Measurements from ENCODE around the gene RAB12. TPM values are rescaled to one million over a fixed set of nuclear protein-coding genes. Genes with fewer than 3 reads are reported as not detected.
"Not testable (repeated sequence)": the region's sequence is repeated elsewhere in the genome, so short reads cannot be mapped to it uniquely, and the experiment has no call there.

RAB12 gene
- polyA plus RNA-seq, 1 donor from 2014 or later, result 0.10 TPM

DNA sequence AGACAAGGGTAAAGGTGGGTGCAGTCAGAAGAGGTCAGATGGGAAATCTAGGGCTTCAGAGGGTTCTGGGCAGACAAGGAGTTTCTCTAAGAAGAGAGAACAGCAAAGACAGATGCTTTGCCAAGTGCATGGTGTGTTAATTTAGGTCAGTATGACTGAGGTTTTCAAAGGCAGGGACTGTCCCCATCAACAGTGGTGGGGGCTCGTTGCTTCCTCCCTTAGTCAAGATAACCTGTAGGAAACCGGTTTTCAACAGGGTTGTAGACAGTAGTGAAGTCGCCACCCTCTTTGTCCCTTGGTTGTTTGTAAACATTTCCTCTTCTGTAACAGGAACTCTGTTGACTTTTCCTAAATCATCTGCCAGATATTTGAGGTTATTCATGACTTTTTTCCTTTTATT lies 11.6 kb downstream of the RAB12 start:
- H3K27me3 Mint-ChIP-seq, result no peaks in the 10 kb centered on the region
- peaks cover 52 to 63% (median 62%) of the 10 kb centered on the region in 3 donors for H3K4me1 Mint-ChIP-seq
- H3K36me3 Mint-ChIP-seq, result peaks cover 15% of the 10 kb centered on the region
- H3K9me3 Mint-ChIP-seq, result peaks cover 0 to 4% (median 0%) of the 10 kb centered on the region in 3 donors
- H3K4me3 Mint-ChIP-seq, result peak overlapping the region in 3 of 4 donors; percentile 43 to 69 (median 59)
- H3K27ac Mint-ChIP-seq, result peak overlapping the region; percentile 18 to 71 (median 42)

DNA sequence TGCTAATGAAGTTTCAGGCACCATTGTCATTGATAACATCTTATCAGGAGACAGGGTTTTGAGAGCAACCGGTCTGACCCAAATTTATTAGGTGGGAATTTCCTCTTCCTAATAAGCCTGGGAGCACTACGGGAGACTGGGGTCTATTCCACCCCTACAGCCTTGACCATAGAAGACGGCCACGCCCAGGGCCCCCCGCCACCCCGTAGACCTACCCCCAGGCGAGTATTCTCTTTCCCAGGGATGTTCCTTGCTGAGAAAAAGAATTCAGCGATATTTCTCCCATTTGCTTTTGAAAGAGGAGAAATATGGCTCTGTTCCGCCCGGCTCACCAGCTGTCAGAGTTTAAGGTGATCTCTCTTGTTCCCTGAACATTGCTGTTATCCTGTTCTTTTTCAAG lies 13.4 kb downstream of the RAB12 start:
- peaks cover 18% of the 10 kb centered on the region for H3K36me3 Mint-ChIP-seq
- H3K4me1 Mint-ChIP-seq, result peaks cover 43 to 59% (median 57%) of the 10 kb centered on the region in 3 donors
- not testable (repeated sequence) for H3K9me3 Mint-ChIP-seq, H3K27me3 Mint-ChIP-seq
- peak overlapping the region in 3 of 4 donors; percentile 28 to 78 (median 59) for H3K4me3 Mint-ChIP-seq
- H3K27ac Mint-ChIP-seq, result peak overlapping the region; percentile 43 to 83 (median 76)

DNA sequence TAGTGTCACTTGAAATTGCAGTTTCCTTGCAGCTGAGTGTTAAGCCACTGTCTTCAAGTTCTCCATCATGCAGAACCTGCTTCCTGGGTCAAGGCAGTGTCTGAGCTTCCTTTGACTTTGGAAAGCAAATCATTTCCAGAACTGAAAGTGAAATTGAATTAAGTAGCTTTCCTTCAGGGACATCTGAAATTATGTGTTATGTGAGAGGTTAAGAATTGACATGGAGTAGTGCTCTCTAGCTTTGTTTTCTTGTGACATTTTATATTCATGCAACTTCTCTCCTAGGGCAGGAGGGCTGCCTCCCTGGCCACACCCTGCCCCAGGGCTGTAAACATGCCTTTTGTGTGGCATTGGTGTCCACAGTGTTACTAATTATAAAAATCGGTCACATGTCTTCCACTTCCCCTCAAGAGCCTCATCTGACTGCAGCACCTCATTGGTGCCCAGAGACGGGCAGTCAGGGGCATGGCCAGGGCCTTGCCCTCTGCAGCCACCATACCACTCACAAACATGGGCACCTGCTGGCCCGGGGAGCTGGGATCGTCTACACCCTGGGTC lies 14.4 kb downstream of the RAB12 start:
- Mint-ChIP-seq H3K4me3 (peak overlapping the region; percentile 65 to 87 (median 82)), H3K36me3 (peaks cover 18% of the 10 kb centered on the region), H3K9me3 (peaks cover 0 to 4% (median 0%) of the 10 kb centered on the region in 3 donors), H3K4me1 (peaks cover 36 to 52% (median 52%) of the 10 kb centered on the region in 3 donors), H3K27me3 (no peaks in the 10 kb centered on the region), H3K27ac (peak overlapping the region; percentile 83 to 89 (median 86))

- H3K4me3 Mint-ChIP-seq, result no peak overlapping the region
- H3K36me3 Mint-ChIP-seq, result peaks cover 14% of the 10 kb centered on the region
- H3K27ac Mint-ChIP-seq, result peak overlapping the region in 1 of 3 donors; percentile 78
- peaks cover 24 to 38% (median 38%) of the 10 kb centered on the region in 3 donors for H3K4me1 Mint-ChIP-seq
- H3K9me3 Mint-ChIP-seq, result peaks cover 0 to 4% (median 0%) of the 10 kb centered on the region in 3 donors
- H3K27me3 Mint-ChIP-seq, result no peaks in the 10 kb centered on the region
Measured at GRCh38 chr18:8625461-8626092, 16.3 kb downstream of the RAB12 start.

- no peaks in the 10 kb centered on the region for H3K27me3 Mint-ChIP-seq
Measured at GRCh38 chr18:8626414-8627106, 17.3 kb downstream of the RAB12 start.

GRCh38 chr18:8627107-8627472 lies 17.9 kb downstream of the RAB12 start:
- Mint-ChIP-seq H3K27me3 (no peaks in the 10 kb centered on the region), H3K36me3 (peaks cover 10% of the 10 kb centered on the region), H3K9me3 (peaks cover 0 to 3% (median 0%) of the 10 kb centered on the region in 3 donors), H3K4me3 (no peak overlapping the region), H3K4me1 (peaks cover 15 to 26% (median 26%) of the 10 kb centered on the region in 3 donors), H3K27ac (no peak overlapping the region)

More at GRCh38 chr18:8626414-8627106, 17.3 kb downstream of the RAB12 start:
- Mint-ChIP-seq H3K4me3 (no peak overlapping the region), H3K4me1 (peaks cover 15 to 28% (median 28%) of the 10 kb centered on the region in 3 donors), H3K36me3 (peaks cover 10% of the 10 kb centered on the region), H3K27ac (peak overlapping the region in 1 of 3 donors; percentile 63), H3K9me3 (peaks cover 0 to 4% (median 0%) of the 10 kb centered on the region in 3 donors)

DNA sequence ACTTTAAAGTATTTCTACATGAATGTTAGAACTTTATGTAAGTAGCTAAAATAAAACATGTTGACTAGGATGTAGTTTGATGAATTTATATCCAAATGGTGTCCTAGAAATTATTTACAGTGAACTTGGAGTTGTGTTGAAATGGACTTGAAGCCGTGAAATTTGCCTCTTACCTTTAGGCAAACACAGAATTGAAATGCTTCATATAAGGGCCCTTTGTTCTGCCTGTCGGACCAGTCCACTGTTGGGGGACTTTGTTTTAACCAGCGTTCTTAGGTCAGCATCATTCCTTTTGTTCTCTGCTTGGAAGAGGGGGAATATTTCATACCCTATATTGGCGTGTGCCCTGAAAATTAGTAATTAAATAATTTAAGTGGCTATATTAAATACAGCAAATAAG lies 18.3 kb downstream of the RAB12 start:
- H3K9me3 Mint-ChIP-seq, result no peaks in the 10 kb centered on the region
- H3K27ac Mint-ChIP-seq, result peak overlapping the region in 1 of 3 donors; percentile 69
- peaks cover 15 to 26% (median 21%) of the 10 kb centered on the region in 3 donors for H3K4me1 Mint-ChIP-seq
- no peak overlapping the region for H3K4me3 Mint-ChIP-seq
- peaks cover 7% of the 10 kb centered on the region for H3K36me3 Mint-ChIP-seq
- no peaks in the 10 kb centered on the region for H3K27me3 Mint-ChIP-seq

DNA sequence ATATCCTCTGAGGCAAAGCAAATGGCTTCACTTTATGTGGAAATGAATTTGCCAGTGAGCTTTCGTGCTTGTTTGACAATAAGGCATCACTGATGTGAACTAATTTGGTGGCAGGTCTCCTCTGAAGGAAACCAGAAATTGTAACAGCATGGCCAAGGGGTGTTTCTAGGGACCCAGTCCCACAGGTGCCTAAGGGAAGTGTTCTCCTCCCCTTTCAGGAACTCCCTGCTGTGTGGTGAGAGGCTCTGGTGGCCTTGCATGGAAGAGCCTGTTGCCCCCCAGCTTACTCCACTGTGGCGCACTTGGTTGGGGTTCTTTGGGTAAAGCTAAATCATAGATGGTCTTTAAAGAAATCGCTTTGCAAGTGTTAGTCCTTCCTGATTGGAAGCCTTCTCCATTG lies 20.4 kb downstream of the RAB12 start:
- Mint-ChIP-seq H3K36me3 (peaks cover 5% of the 10 kb centered on the region), H3K9me3 (no peaks in the 10 kb centered on the region), H3K27ac (no peak overlapping the region), H3K4me3 (no peak overlapping the region), H3K4me1 (peaks cover 2 to 12% (median 6%) of the 10 kb centered on the region in 3 donors), H3K27me3 (no peaks in the 10 kb centered on the region)

- Mint-ChIP-seq H3K4me3 (no peak overlapping the region), H3K27ac (peak overlapping the region in 1 of 3 donors; percentile 31)
Measured at GRCh38 chr18:8630546-8630945, 21.3 kb downstream of the RAB12 start.

DNA sequence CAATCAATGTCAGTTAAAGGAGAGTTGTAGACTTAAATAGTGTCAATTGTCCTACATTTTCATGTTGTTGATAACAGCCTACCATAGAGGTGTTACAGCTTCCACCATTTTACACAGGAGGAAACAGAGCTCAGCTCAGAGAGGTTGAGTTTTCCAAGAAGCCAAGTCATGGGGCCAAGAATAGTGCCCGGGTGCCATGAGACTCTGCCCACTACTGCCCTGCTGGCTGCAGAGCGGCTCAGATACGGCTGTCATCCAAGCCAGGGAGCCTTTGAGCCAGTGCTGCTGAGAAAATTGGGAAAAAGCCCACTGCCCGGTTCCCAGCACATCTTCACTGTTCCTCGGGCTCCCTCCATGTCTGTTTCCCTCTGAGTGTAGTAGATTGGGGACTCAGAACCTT lies 22.0 kb downstream of the RAB12 start:
- peaks cover 0 to 4% (median 1%) of the 10 kb centered on the region in 3 donors for H3K4me1 Mint-ChIP-seq
- H3K9me3 Mint-ChIP-seq, result no peaks in the 10 kb centered on the region
- H3K36me3 Mint-ChIP-seq, result peaks cover 3% of the 10 kb centered on the region
- no peak overlapping the region for H3K4me3 Mint-ChIP-seq
- no peak overlapping the region for H3K27ac Mint-ChIP-seq
- H3K27me3 Mint-ChIP-seq, result no peaks in the 10 kb centered on the region

More at GRCh38 chr18:8630546-8630945, 21.3 kb downstream of the RAB12 start:
- Mint-ChIP-seq H3K9me3 (no peaks in the 10 kb centered on the region), H3K36me3 (peaks cover 3% of the 10 kb centered on the region), H3K4me1 (peaks cover 0 to 8% (median 4%) of the 10 kb centered on the region in 3 donors), H3K27me3 (no peaks in the 10 kb centered on the region)

DNA sequence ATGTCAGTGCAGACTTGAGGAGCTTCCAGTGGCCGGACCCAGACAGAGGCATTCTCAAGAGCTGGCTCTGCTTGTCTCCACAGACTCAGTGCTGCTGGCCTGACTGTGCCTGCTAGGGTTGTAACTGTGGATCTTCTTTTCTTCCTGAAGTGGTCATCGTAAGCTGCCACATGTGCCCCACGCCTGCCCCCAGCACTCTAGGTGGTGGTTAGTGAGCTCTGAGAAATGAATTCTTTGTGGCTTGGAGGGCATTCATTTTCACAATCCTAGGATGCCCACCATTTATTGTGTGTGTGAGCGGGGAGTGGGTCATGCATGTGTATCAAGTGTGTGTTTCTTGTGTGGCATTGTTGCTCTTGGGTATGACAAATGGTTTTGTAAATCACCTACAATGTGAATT lies 23.1 kb downstream of the RAB12 start:
- H3K36me3 Mint-ChIP-seq, result no peaks in the 10 kb centered on the region
- H3K4me3 Mint-ChIP-seq, result peak overlapping the region in 1 of 4 donors; percentile 28
- no peaks in the 10 kb centered on the region for H3K27me3 Mint-ChIP-seq
- H3K9me3 Mint-ChIP-seq, result no peaks in the 10 kb centered on the region
- H3K4me1 Mint-ChIP-seq, result peaks cover 0 to 4% (median 0%) of the 10 kb centered on the region in 3 donors
- H3K27ac Mint-ChIP-seq, result no peak overlapping the region

- Mint-ChIP-seq H3K4me3 (no peak overlapping the region), H3K9me3 (peaks cover 0 to under 1% (median 0%) of the 10 kb centered on the region in 3 donors), H3K36me3 (peaks cover under 1% of the 10 kb centered on the region), H3K27me3 (no peaks in the 10 kb centered on the region), H3K27ac (no peak overlapping the region), H3K4me1 (no peaks in the 10 kb centered on the region)
Measured at GRCh38 chr18:8634508-8634907, 25.3 kb downstream of the RAB12 start.

- Mint-ChIP-seq H3K9me3 (peaks cover 0 to 2% (median 0%) of the 10 kb centered on the region in 3 donors), H3K4me1 (no peaks in the 10 kb centered on the region), H3K4me3 (no peak overlapping the region), H3K36me3 (peaks cover 4% of the 10 kb centered on the region), H3K27me3 (no peaks in the 10 kb centered on the region), H3K27ac (no peak overlapping the region)
Measured at GRCh38 chr18:8635087-8635486, 25.9 kb downstream of the RAB12 start.

DNA sequence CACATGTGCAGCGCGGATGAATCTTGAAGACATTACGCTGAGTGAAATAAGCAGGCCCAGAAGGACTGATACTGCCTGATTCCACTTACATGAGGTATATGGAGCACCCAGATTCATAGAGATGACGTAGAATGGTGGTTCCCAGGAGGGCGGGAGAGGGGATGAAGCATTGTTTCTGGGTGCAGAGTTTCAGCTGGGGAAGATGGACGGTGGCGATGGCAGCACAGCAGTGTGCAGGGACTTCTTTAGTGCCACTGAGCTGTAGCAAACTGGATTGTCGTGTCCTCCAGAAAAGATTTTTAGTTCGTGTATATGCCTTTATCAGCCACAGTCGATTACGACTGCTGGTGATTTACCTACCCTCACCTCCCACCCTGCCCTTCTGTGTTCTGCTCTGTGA lies 30.5 kb downstream of the RAB12 start:
- H3K27me3 Mint-ChIP-seq, result no peaks in the 10 kb centered on the region
- H3K27ac Mint-ChIP-seq, result no peak overlapping the region
- H3K36me3 Mint-ChIP-seq, result peaks cover 4% of the 10 kb centered on the region
- H3K4me3 Mint-ChIP-seq, result peak overlapping the region in 1 of 4 donors; percentile 20
- peaks cover 0 to 2% (median 0%) of the 10 kb centered on the region in 3 donors for H3K9me3 Mint-ChIP-seq
- no peaks in the 10 kb centered on the region for H3K4me1 Mint-ChIP-seq

- H3K27ac Mint-ChIP-seq, result no peak overlapping the region
- peaks cover 4% of the 10 kb centered on the region for H3K36me3 Mint-ChIP-seq
- no peak overlapping the region for H3K4me3 Mint-ChIP-seq
- peaks cover 0 to 2% (median 2%) of the 10 kb centered on the region in 3 donors for H3K9me3 Mint-ChIP-seq
- peaks cover 0 to 4% (median 0%) of the 10 kb centered on the region in 3 donors for H3K4me1 Mint-ChIP-seq
- no peaks in the 10 kb centered on the region for H3K27me3 Mint-ChIP-seq
Measured at GRCh38 chr18:8643326-8643878, 34.2 kb downstream of the RAB12 start.
